Measurements from ENCODE around the gene TBXAS1. TPM values are rescaled to one million over a fixed set of nuclear protein-coding genes. Genes with fewer than 3 reads are reported as not detected.

The TBXAS1 gene
- total RNA-seq, 4 donors from 2014 or later: 9.8 to 31.3 (median 13.5) TPM

- no peaks in the 10 kb centered on the region for H3K36me3 ChIP-seq
- intact Hi-C loops (cut with DNase I): no loop called here
- no peak overlapping the region for H3K27ac ChIP-seq (replicated peaks in 1 of 4)
- H3K4me1 ChIP-seq: peaks cover 0 to 23% (median 18%) of the 10 kb centered on the region in 4 donors
- DNase-seq (ENCODE audit: extremely low spot score): no peak
- no peaks in the 10 kb centered on the region for H3K27me3 ChIP-seq
- no peak overlapping the region for H3K4me3 ChIP-seq
- 75% methylated on average over 8 of the region's 8 CpGs for WGBS
- TF ChIP-seq POLR2A (IDR thresholded peaks at IDR 0.05; ENCODE audit: low read depth): no peak
- TF ChIP-seq EP300 (IDR thresholded peaks at IDR 0.05): no peak
- no peak for TF ChIP-seq POLR2AphosphoS5 (IDR thresholded peaks at IDR 0.05)
- TF ChIP-seq CTCF (IDR thresholded peaks at IDR 0.05): no peak
- no peaks in the 10 kb centered on the region for H3K9me3 ChIP-seq
These were observed 44.7 kb downstream of the TBXAS1 start for GRCh38 chr7:139873593-139874301.

- H3K9me3 ChIP-seq: no peaks in the 10 kb centered on the region
- H3K4me3 ChIP-seq: no peak overlapping the region
- H3K27me3 ChIP-seq: no peaks in the 10 kb centered on the region
- H3K36me3 ChIP-seq: no peaks in the 10 kb centered on the region
- no peak for DNase-seq (ENCODE audit: extremely low spot score)
- H3K27ac ChIP-seq (replicated peaks in 1 of 4): no peak overlapping the region
- intact Hi-C loops (cut with DNase I): no loop called here
- peaks cover 0 to 23% (median 18%) of the 10 kb centered on the region in 4 donors for H3K4me1 ChIP-seq
- 76% methylated on average over 9 of the region's 9 CpGs for WGBS
- TF ChIP-seq POLR2AphosphoS5 (IDR thresholded peaks at IDR 0.05) (no peak), CTCF (IDR thresholded peaks at IDR 0.05) (no peak), EP300 (IDR thresholded peaks at IDR 0.05) (no peak), POLR2A (IDR thresholded peaks at IDR 0.05; ENCODE audit: low read depth) (no peak)
These were observed 45.2 kb downstream of the TBXAS1 start for GRCh38 chr7:139874302-139874629.

- Histone ChIP-seq H3K4me3 (no peak overlapping the region), H3K27me3 (no peaks in the 10 kb centered on the region), H3K4me1 (peaks cover 0 to 16% (median 14%) of the 10 kb centered on the region in 4 donors), H3K36me3 (no peaks in the 10 kb centered on the region), H3K27ac (replicated peaks in 1 of 4) (no peak overlapping the region), H3K9me3 (no peaks in the 10 kb centered on the region)
- DNase-seq (ENCODE audit: extremely low spot score): no peak
- intact Hi-C loops (cut with DNase I): no loop called here
- WGBS: 56% methylated on average over 7 of the region's 7 CpGs
- TF ChIP-seq POLR2A (IDR thresholded peaks at IDR 0.05; ENCODE audit: low read depth) (no peak), CTCF (IDR thresholded peaks at IDR 0.05) (no peak), POLR2AphosphoS5 (IDR thresholded peaks at IDR 0.05) (no peak), EP300 (IDR thresholded peaks at IDR 0.05) (no peak)
These were observed 46.8 kb downstream of the TBXAS1 start for GRCh38 chr7:139875821-139876241.

GRCh38 chr7:139876622-139877283 is 47.7 kb downstream of the TBXAS1 start:
- H3K27ac ChIP-seq (replicated peaks in 1 of 4): no peak overlapping the region

More at GRCh38 chr7:139876622-139877283, 47.7 kb downstream of the TBXAS1 start:
- Histone ChIP-seq H3K27me3 (no peaks in the 10 kb centered on the region), H3K4me3 (no peak overlapping the region), H3K9me3 (no peaks in the 10 kb centered on the region), H3K36me3 (no peaks in the 10 kb centered on the region), H3K4me1 (peaks cover 0 to 7% (median 5%) of the 10 kb centered on the region in 4 donors)
- TF ChIP-seq POLR2AphosphoS5 (IDR thresholded peaks at IDR 0.05) (no peak), CTCF (IDR thresholded peaks at IDR 0.05) (no peak), POLR2A (IDR thresholded peaks at IDR 0.05; ENCODE audit: low read depth) (no peak), EP300 (IDR thresholded peaks at IDR 0.05) (no peak)
- intact Hi-C loops (cut with DNase I): no loop called here
- WGBS: 95% methylated on average over 8 of the region's 8 CpGs
- no peak for DNase-seq (ENCODE audit: extremely low spot score)

Data from esophagus muscularis mucosa (tissue), 4 donors.